HG03064 (cell line): ENCODE results near the gene PGGHG.

Source experiments
- ATAC-seq: cut with Tn5 transposase; IDR thresholded peaks from one replicate; pipeline ENCODE4 v1.9.1; 2021; ENCODE audit warnings: low read depth; ENCODE audit not compliant: unreplicated experiment

PGGHG gene

DNA sequence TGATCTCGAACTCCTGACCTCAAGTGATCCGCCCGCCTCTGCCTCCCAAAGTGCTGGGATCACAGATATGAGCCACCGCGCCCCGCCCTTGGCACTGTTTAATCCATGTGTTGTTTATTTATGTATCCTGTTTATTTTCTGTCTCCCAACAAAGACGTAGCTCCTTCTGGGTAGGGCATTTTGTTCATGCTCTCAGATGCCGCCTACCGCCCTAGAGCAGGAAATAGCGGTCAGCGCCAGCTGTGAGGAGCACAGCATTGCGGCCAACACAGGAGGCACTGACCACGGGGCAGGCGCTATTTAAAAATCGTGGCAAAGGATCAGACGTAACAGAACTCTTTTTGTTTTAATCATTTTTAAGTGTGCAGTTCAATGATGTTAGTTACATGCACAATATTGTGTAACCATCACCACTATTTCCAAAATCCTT lies 20.2 kb upstream of the PGGHG start:
- ATAC-seq: peak; percentile 37

DNA sequence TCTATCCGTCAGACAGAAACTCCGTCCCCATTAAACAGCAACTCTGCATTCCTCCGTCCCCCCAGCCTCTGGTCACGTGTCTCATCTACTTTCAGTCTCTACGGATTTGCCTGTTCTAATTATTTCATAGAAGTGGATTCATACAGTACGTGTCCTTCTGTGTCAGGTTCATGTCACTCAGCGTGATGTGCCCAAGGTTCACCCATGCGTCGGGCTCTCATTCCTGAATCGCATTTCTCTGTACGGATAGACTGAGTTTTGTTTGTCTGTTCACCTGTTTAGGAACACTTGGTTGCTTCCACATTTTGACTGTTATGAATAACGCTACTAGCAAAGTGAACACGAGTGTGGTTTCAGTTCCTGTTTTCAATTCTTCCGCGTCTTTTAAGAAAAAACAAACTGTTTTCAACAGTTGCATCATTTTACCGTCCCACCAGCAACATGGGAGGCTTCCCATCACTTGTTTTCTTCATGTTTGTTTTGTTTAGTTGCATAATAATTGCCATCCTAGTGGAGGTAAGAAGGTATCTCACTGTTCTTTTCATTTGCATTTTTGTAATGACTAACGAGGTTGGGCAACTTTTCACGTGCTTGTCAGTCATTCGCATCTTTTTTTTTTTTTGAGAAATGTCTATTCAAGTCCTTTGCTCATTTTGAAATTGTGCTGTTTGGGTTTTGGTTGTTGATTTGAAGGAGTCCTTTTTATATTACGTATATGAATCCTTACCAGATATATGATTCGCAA lies 19.6 kb upstream of the PGGHG start:
- peak; percentile 74 for ATAC-seq

- ATAC-seq: no peak
Measured at GRCh38 chr11:270451-271318, 18.2 kb upstream of the PGGHG start.

DNA sequence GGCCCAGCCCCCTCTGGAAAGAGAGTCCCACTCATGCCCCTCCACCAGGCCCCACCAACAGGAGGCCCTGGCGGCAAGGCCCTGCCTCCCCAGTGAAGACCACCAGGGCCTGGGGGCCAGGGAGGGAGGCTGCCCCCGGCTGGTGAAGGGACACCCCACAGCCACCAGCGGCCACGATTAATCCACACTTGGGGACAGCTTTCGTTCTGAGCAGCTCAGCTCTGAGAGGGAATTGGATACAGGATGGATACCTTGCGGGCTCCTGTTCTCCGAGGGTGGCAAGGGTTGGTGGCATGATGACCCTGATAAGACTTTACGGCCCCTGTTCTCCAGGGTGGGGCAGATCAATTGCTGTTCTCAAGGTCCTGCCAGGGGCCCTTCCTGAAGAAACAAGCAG lies 17.6 kb upstream of the PGGHG start:
- no peak for ATAC-seq

- no peak for ATAC-seq
Measured at GRCh38 chr11:272195-272930, 16.6 kb upstream of the PGGHG start.

GRCh38 chr11:272931-273198 lies 16.1 kb upstream of the PGGHG start:
- ATAC-seq: no peak

GRCh38 chr11:276219-276618 lies 12.7 kb upstream of the PGGHG start:
- no peak for ATAC-seq

GRCh38 chr11:278001-278951 lies 10.7 kb upstream of the PGGHG start, which contains the start of gene NLRP6:
Gene NLRP6, plus strand, starts transcription at chr11:278407. Its CDS starts 163 bp downstream, at chr11:278570.
- no peak for ATAC-seq

GRCh38 chr11:279040-279965 lies 9.6 kb upstream of the PGGHG start:
- ATAC-seq: no peak

- no peak for ATAC-seq
Measured at GRCh38 chr11:279966-280705, 8.8 kb upstream of the PGGHG start.

- no peak for ATAC-seq
Measured at GRCh38 chr11:280706-281485, 8.0 kb upstream of the PGGHG start.

GRCh38 chr11:281486-282161 lies 7.3 kb upstream of the PGGHG start:
- ATAC-seq: no peak

DNA sequence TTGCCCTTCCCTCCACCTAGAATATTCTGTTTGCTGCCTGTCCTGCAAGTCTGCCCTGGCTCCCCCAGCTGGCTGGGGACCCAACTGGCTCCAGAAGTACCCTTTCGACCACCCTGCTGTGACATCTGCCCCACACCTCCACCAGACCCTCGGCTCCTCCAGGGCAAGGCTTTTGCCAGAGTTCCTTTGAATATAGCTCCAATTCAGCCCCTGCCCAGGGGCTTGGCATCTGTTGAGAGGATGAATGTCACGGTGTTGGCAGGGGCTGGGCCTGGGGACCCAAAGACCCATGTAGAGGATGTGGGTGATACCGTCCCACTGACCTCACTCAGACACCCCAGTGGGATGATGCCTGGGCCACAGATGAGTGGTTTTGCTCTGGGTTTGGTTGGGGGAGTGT lies 6.8 kb upstream of the PGGHG start:
- ATAC-seq: no peak

DNA sequence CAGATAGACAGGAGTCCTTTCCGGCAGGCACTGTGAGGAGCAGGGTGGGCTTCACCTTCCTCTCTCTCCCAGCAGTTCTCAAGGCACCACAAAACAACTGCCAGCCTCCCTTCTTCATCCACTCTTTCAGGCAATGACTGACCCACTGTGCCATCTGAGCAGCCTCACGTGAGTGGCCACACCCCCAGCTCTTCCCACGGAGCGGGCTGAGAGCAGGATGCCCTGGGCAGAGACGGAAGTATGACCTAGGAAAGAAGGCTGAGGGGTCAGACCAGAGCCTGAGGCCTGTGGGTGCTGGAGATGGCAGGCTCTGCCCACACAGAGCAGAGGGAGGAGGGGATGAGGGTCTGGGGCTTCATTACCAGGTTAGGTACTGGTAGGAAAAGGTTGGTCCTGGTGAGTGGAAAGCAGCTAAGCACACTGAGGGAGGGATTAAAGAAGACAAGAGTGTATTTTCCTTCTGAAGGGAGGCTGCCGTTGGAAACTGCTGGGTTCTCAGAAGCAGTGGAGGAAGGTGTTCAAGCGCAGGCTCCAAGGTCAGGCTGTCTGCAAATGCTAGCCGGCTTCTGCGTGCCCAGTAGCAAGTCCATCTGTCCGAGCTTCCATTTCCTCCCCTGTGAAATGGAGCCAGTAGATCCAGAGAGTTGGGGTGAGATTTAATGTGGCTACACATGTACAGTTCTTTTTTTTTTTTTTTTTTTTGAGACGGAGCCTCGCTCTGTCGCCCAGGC lies 6.1 kb upstream of the PGGHG start:
- no peak for ATAC-seq

GRCh38 chr11:283405-284104 lies 5.4 kb upstream of the PGGHG start:
- no peak for ATAC-seq
